SK-N-MC (cell line): ENCODE measurements around the gene LMTK3.

ENCODE experiments used
- EZH2 ChIP-seq: fragments of 200-600 bp; sonication (generic); IDR thresholded peaks from one replicate; pipeline ENCODE4 v1.6.1; 2017; ENCODE audit warnings: antibody characterized with exemption
- FOXP2 ChIP-seq: optimal IDR thresholded peaks from 2 replicates; pipeline ENCODE3; 2011; ENCODE audit warnings: mild to moderate bottlenecking, moderate library complexity; ENCODE audit not compliant: insufficient read depth; ENCODE audit errors: extremely low read length, control extremely low read depth
- POLR2AphosphoS5 ChIP-seq: IDR thresholded peaks from 2 replicates; pipeline ENCODE4 v1.6.1; 2012; ENCODE audit warnings: mild to moderate bottlenecking, low read depth, low read length, borderline replicate concordance

GRCh38 chr19:48475369-48476068, 36.1 kb downstream of the LMTK3 start:
- no peak for TF ChIP-seq EZH2
- no peak for TF ChIP-seq POLR2AphosphoS5
- TF ChIP-seq FOXP2, result no peak
